Measurements from ENCODE around the gene RALGAPB.

The RALGAPB gene

GRCh38 chr20:38472513-38473366, at the start of gene RALGAPB:
Gene RALGAPB, plus strand, starts transcription at chr20:38472843. Its CDS starts 15,590 bp downstream, at chr20:38488433.
- peak within 1 kb of the TSS; percentile 94 for H3K4me3 ChIP-seq (ENCODE audit: low read depth, low read length)
- 0 out of 2 replicates have a peak, but pooled peaks have one; percentile 7 for TF ChIP-seq CTCF (IDR thresholded peaks at IDR 0.05; ENCODE audit: low read depth, low read length)

- TF ChIP-seq CTCF (IDR thresholded peaks at IDR 0.05; ENCODE audit: low read depth, low read length) = no peak
- H3K4me3 ChIP-seq (ENCODE audit: low read depth, low read length) = no peak overlapping the region
Measured at GRCh38 chr20:38423541-38423940, 49.1 kb upstream of the RALGAPB start.

- no peak for TF ChIP-seq CTCF (IDR thresholded peaks at IDR 0.05; ENCODE audit: low read depth, low read length)
- no peak overlapping the region for H3K4me3 ChIP-seq (ENCODE audit: low read depth, low read length)
Measured at GRCh38 chr20:38424401-38424800, 48.2 kb upstream of the RALGAPB start.

- no peak for TF ChIP-seq CTCF (IDR thresholded peaks at IDR 0.05; ENCODE audit: low read depth, low read length)
Measured at GRCh38 chr20:38426006-38426897, 46.4 kb upstream of the RALGAPB start.

GRCh38 chr20:38427655-38428023, 45.0 kb upstream of the RALGAPB start:
- TF ChIP-seq CTCF (IDR thresholded peaks at IDR 0.05; ENCODE audit: low read depth, low read length) = no peak
- no peak overlapping the region for H3K4me3 ChIP-seq (ENCODE audit: low read depth, low read length)

More at GRCh38 chr20:38426006-38426897, 46.4 kb upstream of the RALGAPB start:
- no peak overlapping the region for H3K4me3 ChIP-seq (ENCODE audit: low read depth, low read length)

- no peak for TF ChIP-seq CTCF (IDR thresholded peaks at IDR 0.05; ENCODE audit: low read depth, low read length)
Measured at GRCh38 chr20:38428800-38429199, 43.8 kb upstream of the RALGAPB start.

More at GRCh38 chr20:38428800-38429199, 43.8 kb upstream of the RALGAPB start:
- H3K4me3 ChIP-seq (ENCODE audit: low read depth, low read length) = no peak overlapping the region
